ENCODE measurements around the gene KDM2A. TPM values are rescaled to one million over a fixed set of nuclear protein-coding genes. Genes with fewer than 3 reads are reported as not detected.

The KDM2A gene
- total RNA-seq, 4 donors from 2014 or later: 38.7 to 88.1 (median 73.5) TPM

- H3K4me1 ChIP-seq: no peaks in the 10 kb centered on the region
- no peak overlapping the region for H3K27ac ChIP-seq
- H3K36me3 ChIP-seq: no peaks in the 10 kb centered on the region
- no peak overlapping the region for H3K4me3 ChIP-seq (replicated peaks in 1 of 3)
- H3K9me3 ChIP-seq: no peaks in the 10 kb centered on the region
- no peak for TF ChIP-seq CTCF (IDR thresholded peaks at IDR 0.05)
- TF ChIP-seq POLR2A (IDR thresholded peaks at IDR 0.05): no peak
- DNase-seq: no peak
- intact Hi-C loops (cut with DNase I): no loop called here
- no peaks in the 10 kb centered on the region for H3K27me3 ChIP-seq
- WGBS, 2 donors: 94 to 99% methylated on average over 7 to 8 of the region's 8 CpGs
Measured at GRCh38 chr11:67090717-67091116, 28.3 kb upstream of the KDM2A start.

DNA sequence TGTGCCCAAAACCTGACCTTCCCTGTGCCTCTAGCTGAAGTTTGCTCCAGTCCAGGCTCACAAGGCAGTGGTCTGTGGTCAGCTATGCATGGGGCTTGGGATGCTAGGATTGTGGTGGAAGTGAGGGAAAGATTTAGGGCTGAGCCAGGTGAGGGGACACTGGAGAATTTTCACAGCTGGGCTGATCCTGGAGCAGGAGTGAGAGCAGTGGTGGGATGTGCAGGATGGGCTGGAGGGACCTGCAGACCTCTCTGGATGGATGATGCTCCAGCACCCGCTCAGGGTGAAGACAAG, 23.9 kb upstream of the KDM2A start:
- intact Hi-C loops (cut with DNase I): no loop called here
- no peaks in the 10 kb centered on the region for H3K27me3 ChIP-seq
- no peaks in the 10 kb centered on the region for H3K36me3 ChIP-seq
- TF ChIP-seq CTCF (IDR thresholded peaks at IDR 0.05) (peak in 1 of 6 experiments; percentile 1), POLR2A (IDR thresholded peaks at IDR 0.05) (no peak)
- H3K27ac ChIP-seq: no peak overlapping the region
- H3K4me1 ChIP-seq: no peaks in the 10 kb centered on the region
- no peak overlapping the region for H3K4me3 ChIP-seq (replicated peaks in 1 of 3)
- H3K9me3 ChIP-seq: no peaks in the 10 kb centered on the region
- 92 to 100% methylated on average over 1 of the region's 1 CpG for WGBS, 2 donors
- DNase-seq: no peak

DNA sequence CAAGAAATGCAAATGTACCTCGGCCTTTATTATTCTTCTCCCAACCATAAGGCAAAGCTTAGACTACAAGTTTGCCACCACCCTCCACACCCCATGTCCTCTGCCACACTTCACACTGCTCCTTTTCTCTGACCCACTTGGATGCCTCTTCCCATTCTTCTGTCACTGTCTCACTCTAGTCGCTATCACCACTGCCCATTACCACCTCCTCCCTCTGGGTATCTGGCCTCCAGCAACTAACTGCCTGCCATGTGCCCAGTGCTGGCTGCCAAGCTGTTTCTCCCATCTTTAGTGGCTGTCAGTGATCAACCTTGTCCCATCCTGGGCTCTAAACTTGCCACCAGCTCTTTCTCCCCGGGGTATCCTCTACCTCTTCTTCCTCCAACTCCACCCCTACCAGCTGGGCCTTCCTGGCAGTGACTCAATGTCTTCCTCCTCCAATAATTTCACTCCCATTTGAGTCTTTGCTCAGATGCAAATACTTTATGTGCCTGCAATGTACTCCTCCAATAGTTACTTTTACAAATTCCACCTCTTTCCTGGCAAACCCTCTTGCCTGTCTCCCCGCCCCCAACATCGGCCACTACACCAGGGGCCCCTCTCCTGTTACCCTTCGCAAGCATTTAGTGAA, 20.1 kb upstream of the KDM2A start:
- 83% methylated on average over 6 of the region's 6 CpGs for WGBS, 2 donors
- Histone ChIP-seq H3K27ac (no peak overlapping the region), H3K27me3 (no peaks in the 10 kb centered on the region), H3K4me3 (replicated peaks in 1 of 3) (no peak overlapping the region), H3K4me1 (no peaks in the 10 kb centered on the region), H3K9me3 (no peaks in the 10 kb centered on the region), H3K36me3 (no peaks in the 10 kb centered on the region)
- intact Hi-C loops (cut with DNase I): no loop called here
- DNase-seq: no peak
- TF ChIP-seq POLR2A (IDR thresholded peaks at IDR 0.05) (no peak), CTCF (IDR thresholded peaks at IDR 0.05) (no peak)

- Histone ChIP-seq H3K9me3 (no peaks in the 10 kb centered on the region), H3K4me1 (no peaks in the 10 kb centered on the region), H3K36me3 (no peaks in the 10 kb centered on the region), H3K4me3 (replicated peaks in 1 of 3) (no peak overlapping the region), H3K27ac (no peak overlapping the region), H3K27me3 (no peaks in the 10 kb centered on the region)
- intact Hi-C loops (cut with DNase I): no loop called here
- WGBS, 2 donors: 83 to 94% methylated on average over 6 of the region's 6 CpGs
- TF ChIP-seq POLR2A (IDR thresholded peaks at IDR 0.05) (no peak), CTCF (IDR thresholded peaks at IDR 0.05) (no peak)
- no peak for DNase-seq
Measured at GRCh38 chr11:67099831-67100324, 19.2 kb upstream of the KDM2A start.

DNA sequence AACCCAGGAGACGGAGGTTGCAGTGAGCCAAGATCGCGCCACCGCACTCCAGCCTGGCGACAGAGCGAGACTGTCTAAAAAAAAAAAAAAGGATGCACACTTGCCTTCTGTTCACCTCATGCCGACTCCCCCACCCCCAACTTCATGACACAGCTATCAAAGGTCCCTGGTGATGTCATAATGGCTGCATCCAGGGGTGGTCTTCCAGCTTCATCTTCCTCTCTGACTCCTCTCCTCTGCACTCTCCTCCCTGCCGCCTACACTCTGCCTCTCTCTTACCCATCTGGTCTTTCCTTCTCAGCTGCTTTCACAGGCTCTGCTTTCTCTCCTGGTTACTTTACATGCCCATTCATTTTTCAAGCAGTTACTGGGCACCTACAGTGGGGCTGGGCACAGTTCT, 16.4 kb upstream of the KDM2A start:
- no peak overlapping the region for H3K4me3 ChIP-seq (replicated peaks in 1 of 3)
- WGBS, 2 donors: 94 to 96% methylated on average over 8 of the region's 8 CpGs
- H3K36me3 ChIP-seq: no peaks in the 10 kb centered on the region
- TF ChIP-seq POLR2A (IDR thresholded peaks at IDR 0.05) (no peak), CTCF (IDR thresholded peaks at IDR 0.05) (no peak)
- intact Hi-C loops (cut with DNase I): no loop called here
- H3K4me1 ChIP-seq: no peaks in the 10 kb centered on the region
- H3K27ac ChIP-seq: no peak overlapping the region
- DNase-seq: no peak
- no peaks in the 10 kb centered on the region for H3K27me3 ChIP-seq
- no peaks in the 10 kb centered on the region for H3K9me3 ChIP-seq

Data from thyroid gland (tissue), 4 donors.